Activated CD8-positive, alpha-beta T cell treated with anti-CD3 and anti-CD28 coated beads for 36 hours (primary cell): Measurements from ENCODE around the gene IZUMO4. TPM values are rescaled to one million over a fixed set of nuclear protein-coding genes. Genes with fewer than 3 reads are reported as not detected.

Source experiments
- ATAC-seq: fragments of 200-7000 bp; cut with Tn5 transposase; one replicate; pipeline ENCODE4 v1.10.0; 2021; ENCODE audit warnings: mild to moderate bottlenecking, moderate library complexity
- CTCF ChIA-PET: fragments of 350-600 bp; sonication (Branson Sonifier 250); formaldehyde crosslinking; loops from one replicate; lab custom pipeline; 2021; ENCODE audit warnings: antibody characterized with exemption; lab: Charles Lee
- POLR2A ChIA-PET: fragments of 350-600 bp; sonication (Branson Sonifier 250); formaldehyde crosslinking; loops from one replicate; lab custom pipeline; 2021; ENCODE audit warnings: antibody characterized with exemption; lab: Charles Lee
- DNase-seq: peaks from one replicate; pipeline ENCODE4 v3.0.0-alpha.2; 2020
- H3K27ac Mint-ChIP-seq: one replicate; pipeline ENCODE4 v1.8.0; 2021; ENCODE audit warnings: mild to moderate bottlenecking, mixed read lengths
- H3K27me3 Mint-ChIP-seq: one replicate; pipeline ENCODE4 v1.8.0; 2021; ENCODE audit warnings: mixed read lengths
- H3K36me3 Mint-ChIP-seq: one replicate; pipeline ENCODE4 v1.8.0; 2021; ENCODE audit warnings: low read depth, mixed read lengths
- H3K4me1 Mint-ChIP-seq: one replicate; pipeline ENCODE4 v1.8.0; 2021; ENCODE audit warnings: low read depth, mixed read lengths
- H3K4me3 Mint-ChIP-seq: one replicate; pipeline ENCODE4 v1.8.0; 2021; ENCODE audit warnings: mild to moderate bottlenecking, moderate library complexity, mixed read lengths
- H3K9me3 Mint-ChIP-seq: one replicate; pipeline ENCODE4 v1.8.0; 2021; ENCODE audit warnings: mixed read lengths
- intact Hi-C: fragments of 100-400 bp; cut with micrococcal nuclease; formaldehyde crosslinking; loops from one replicate; pipeline ENCODE4 v1.10.0; 2022
- total RNA-seq, 2 experiments: library from RNA; stranded (reverse); gene quantifications; one replicate each; pipeline ENCODE4 v1.2.3, GENCODE V29; 2021
- TF ChIP-seq, protein P1 (sequence below): fragments of 200-600 bp; IDR thresholded peaks from one replicate; pipeline ENCODE4 v1.8.0; 2022; ENCODE audit warnings: antibody characterized with exemption, mild to moderate bottlenecking

Gene IZUMO4
- total RNA-seq, 2 experiments from 2014 or later = 22.6 to 23.0 TPM

DNA sequence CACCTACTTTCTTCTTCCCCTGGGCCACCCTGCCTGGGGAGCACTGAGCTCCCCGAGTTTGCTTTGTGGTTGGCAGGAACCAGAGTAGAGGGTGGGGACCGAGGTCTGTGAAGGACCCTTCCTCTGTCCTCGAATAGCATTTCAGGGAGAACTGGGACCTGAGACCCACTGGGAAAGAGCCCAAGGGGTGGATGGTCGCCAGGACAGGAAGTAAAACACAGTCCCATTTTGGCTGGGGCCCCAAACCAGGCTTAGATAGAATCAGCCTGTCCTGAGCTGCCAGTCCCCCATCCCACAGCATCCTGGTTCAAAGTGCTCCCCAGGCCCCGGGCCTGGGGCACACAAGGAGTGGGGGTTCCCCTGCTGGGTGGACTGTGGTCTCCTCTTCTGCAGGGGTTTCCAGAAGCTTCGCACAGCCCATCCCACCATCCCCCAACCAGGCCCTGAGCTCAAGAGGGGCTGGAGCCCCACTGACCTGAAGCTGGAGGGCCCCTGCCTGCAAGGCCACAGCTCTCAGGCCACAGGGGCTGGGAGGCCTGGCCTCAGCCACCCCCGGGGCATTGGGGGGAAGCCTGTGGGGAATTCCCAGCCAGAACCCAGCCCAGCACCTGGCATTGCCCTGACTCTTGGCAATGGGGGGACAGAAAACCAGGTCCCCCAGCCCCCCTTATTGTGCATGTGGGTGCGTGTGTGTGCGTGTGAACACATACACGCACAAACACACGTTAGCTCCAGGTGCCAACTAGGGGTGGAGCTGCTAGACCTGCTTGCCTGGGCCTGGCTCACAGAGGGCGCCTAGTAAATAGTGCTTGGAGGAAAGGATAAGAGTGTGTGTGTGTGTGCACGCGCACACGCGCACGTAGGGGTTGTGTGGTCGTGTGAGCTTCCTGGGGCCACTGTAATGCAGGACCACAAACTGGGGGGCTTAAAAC is 44.7 kb upstream of the IZUMO4 start:
- peak overlapping the region; percentile 96 for H3K27ac Mint-ChIP-seq
- H3K4me3 Mint-ChIP-seq = peak overlapping the region; percentile 72
- ATAC-seq (peak; percentile 43), DNase-seq (peak; percentile 86)
- H3K9me3 Mint-ChIP-seq = no peaks in the 10 kb centered on the region
- H3K36me3 Mint-ChIP-seq = peaks cover 14% of the 10 kb centered on the region
- H3K27me3 Mint-ChIP-seq = no peaks in the 10 kb centered on the region
- intact Hi-C loops = loop anchor here (5.0 kb wide), 1 partner anchor 35 kb away; no protein-coding TSS in a partner anchor
- peaks cover 56% of the 10 kb centered on the region for H3K4me1 Mint-ChIP-seq
- ChIA-PET POLR2A (interaction anchor here (0.6 to 3.3 kb wide), 19 partner anchors 9 to 146 kb away, joined by 3 to 58 read pairs (median 6); partner anchors contain the start of genes ADAT3, IZUMO4, MOB3A and SCAMP4), CTCF (interaction anchor here (0.9 to 3.1 kb wide), 11 partner anchors 9 to 177 kb away, joined by 3 to 18 read pairs (median 4); no protein-coding TSS in a partner anchor)
- TF ChIP-seq, protein P1, sequence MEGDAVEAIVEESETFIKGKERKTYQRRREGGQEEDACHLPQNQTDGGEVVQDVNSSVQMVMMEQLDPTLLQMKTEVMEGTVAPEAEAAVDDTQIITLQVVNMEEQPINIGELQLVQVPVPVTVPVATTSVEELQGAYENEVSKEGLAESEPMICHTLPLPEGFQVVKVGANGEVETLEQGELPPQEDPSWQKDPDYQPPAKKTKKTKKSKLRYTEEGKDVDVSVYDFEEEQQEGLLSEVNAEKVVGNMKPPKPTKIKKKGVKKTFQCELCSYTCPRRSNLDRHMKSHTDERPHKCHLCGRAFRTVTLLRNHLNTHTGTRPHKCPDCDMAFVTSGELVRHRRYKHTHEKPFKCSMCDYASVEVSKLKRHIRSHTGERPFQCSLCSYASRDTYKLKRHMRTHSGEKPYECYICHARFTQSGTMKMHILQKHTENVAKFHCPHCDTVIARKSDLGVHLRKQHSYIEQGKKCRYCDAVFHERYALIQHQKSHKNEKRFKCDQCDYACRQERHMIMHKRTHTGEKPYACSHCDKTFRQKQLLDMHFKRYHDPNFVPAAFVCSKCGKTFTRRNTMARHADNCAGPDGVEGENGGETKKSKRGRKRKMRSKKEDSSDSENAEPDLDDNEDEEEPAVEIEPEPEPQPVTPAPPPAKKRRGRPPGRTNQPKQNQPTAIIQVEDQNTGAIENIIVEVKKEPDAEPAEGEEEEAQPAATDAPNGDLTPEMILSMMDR = no peak

DNA sequence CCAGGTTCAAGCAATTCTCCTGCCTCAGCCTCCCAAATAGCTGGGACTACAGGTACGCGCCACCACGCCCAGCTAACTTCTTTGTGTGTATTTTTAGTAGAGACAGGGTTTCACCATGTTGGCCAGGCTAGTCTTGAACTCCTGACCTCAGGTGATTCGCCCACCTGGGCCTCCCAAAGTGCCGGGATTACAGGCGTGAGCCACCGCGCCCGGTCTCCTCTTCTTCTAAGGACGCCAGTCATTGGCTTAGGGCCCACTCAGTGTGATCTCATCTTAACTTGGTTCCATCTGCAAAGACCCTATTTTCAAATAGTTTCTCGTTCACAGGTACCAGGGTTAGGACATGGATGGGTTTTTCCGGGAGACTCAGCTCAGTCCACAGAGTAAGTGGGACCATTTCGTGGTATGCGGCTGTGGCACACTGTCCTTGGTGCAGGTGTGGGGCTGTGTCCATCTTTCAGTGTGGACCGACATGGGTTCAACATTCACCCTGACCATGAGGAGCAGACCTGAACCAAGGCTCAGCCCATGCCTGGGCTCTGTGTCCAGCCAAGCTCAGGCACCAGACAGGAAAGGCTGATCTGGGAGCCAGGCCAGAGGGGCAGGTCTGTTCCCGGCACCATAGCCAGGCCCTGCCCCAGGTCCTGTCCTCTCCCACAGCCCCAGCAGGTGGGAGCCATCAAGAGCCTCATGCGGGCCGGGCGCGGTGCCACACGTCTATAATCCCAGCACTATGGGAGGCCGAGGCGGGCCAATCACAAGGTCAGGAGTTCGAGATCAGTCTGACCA is 42.9 kb upstream of the IZUMO4 start:
- no peaks in the 10 kb centered on the region for H3K9me3 Mint-ChIP-seq
- intact Hi-C loops = loop anchor here (5.0 kb wide), 1 partner anchor 34 kb away; no protein-coding TSS in a partner anchor

DNA sequence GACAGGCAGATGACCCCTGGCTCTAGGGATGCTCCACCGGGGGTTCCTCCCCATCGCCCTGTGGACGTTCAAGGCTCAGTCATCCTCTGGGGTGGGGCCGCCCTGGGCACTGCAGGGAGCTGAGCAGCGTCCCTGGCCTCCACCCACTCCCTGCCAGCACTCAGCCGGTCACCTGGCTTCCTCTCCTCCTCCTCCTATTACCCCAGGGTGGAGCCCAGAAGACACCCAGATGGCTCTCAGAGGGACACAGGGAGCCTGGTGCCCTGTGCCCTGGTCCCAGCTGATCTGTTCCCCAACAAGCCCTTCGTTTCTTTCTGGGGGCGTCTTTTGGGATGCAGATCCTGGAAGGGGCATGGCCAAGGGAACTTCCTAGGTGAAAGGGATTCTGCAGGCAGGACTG is 42.0 kb upstream of the IZUMO4 start:
- TF ChIP-seq, protein P1 = no peak
- H3K27me3 Mint-ChIP-seq = no peaks in the 10 kb centered on the region
- ATAC-seq (no peak), DNase-seq (no peak)
- CTCF ChIA-PET = no interaction called here
- intact Hi-C loops = loop anchor here (5.0 kb wide), 1 partner anchor 33 kb away; no protein-coding TSS in a partner anchor
- H3K27ac Mint-ChIP-seq = peak overlapping the region; percentile 77
- H3K36me3 Mint-ChIP-seq = peaks cover 3% of the 10 kb centered on the region
- H3K4me3 Mint-ChIP-seq = no peak overlapping the region
- peaks cover 56% of the 10 kb centered on the region for H3K4me1 Mint-ChIP-seq
- POLR2A ChIA-PET = interaction anchor here (1.3 kb wide), 1 partner anchor 15 kb away, joined by 5 read pairs; no protein-coding TSS in a partner anchor
- no peaks in the 10 kb centered on the region for H3K9me3 Mint-ChIP-seq

More for the DNA sequence above, 42.9 kb upstream of the IZUMO4 start:
- ChIA-PET CTCF (interaction anchor here (3.1 kb wide), 1 partner anchor 16 kb away, joined by 18 read pairs; no protein-coding TSS in a partner anchor), POLR2A (interaction anchor here (1.0 to 3.3 kb wide), 4 partner anchors 12 to 37 kb away, joined by 4 to 58 read pairs (median 4); no protein-coding TSS in a partner anchor)
- H3K36me3 Mint-ChIP-seq = peaks cover 10% of the 10 kb centered on the region
- TF ChIP-seq, protein P1 = no peak
- H3K4me1 Mint-ChIP-seq = peaks cover 58% of the 10 kb centered on the region
- peak overlapping the region; percentile 96 for H3K27ac Mint-ChIP-seq
- no peak for DNase-seq
- no peak for ATAC-seq
- no peaks in the 10 kb centered on the region for H3K27me3 Mint-ChIP-seq
- H3K4me3 Mint-ChIP-seq = no peak overlapping the region

DNA sequence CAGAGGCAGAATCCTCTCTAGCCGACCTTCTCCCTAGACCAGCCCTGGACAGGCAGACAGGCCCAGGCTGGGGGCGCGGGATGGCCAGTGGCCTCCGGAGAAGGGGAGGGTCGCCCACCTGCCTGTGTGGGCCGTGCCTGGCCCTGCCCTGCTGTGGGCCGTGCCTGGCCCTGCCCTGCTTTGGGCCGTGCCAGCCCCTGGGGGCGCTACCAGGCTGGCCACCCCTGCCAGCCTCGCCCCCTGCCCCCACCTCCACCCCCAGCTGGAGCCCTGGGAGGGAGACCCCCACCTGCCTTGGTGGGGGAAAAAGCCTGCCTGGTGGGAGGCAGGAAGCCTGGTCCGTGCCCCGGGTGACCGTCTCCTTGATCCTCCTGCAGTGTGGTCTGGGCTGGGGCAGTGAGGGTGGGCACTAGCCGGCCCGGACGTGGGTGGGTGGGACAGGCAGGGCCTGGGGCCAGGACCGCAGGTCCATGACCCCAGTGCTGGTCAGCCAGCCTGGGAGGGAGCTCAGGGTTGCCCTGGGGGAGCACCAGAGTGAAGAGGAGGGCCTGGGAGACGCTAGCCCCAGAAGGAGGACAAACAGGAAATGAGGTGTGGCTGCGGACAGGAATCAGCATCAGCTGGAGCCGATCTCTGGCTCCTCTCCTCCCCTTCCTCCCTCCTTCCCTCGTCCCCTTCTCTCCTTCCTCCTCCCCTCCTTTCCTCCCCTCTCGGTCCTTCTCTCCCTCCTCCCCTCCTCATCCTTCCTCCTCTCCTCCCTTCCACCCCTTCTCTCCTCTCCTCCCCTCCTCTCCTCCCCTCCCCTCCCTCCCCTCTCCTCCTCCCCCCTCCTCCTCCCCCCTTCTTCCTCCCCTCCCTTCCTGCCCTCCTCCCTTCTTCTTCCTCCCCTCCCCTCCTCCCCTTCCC is 40.5 kb upstream of the IZUMO4 start:
- ChIA-PET POLR2A (interaction anchor here (1.0 to 5.5 kb wide), 3 partner anchors 13 to 39 kb away, joined by 4 to 29 read pairs (median 12); no protein-coding TSS in a partner anchor), CTCF (interaction anchor here (1.0 to 1.8 kb wide), 2 partner anchors 14 to 36 kb away, joined by 3 to 9 read pairs; no protein-coding TSS in a partner anchor)
- Mint-ChIP-seq H3K36me3 (no peaks in the 10 kb centered on the region), H3K4me1 (peaks cover 63% of the 10 kb centered on the region), H3K27ac (peak overlapping the region; percentile 93), H3K4me3 (peak overlapping the region; percentile 63), H3K9me3 (no peaks in the 10 kb centered on the region), H3K27me3 (no peaks in the 10 kb centered on the region)
- intact Hi-C loops = no loop called here
- DNase-seq (peak; percentile 54), ATAC-seq (no peak)
- TF ChIP-seq, protein P1 = no peak
